IPS-18c (cell line): Measurements from ENCODE around the gene UBE3B.

Experiments
- H3K4me3 ChIP-seq: 2 replicates; pipeline ENCODE4 v1.7.0; 2013; ENCODE audit warnings: low read depth, mild to moderate bottlenecking, low read length, moderate library complexity; ENCODE audit not compliant: insufficient read depth
- H3K9me3 ChIP-seq: one replicate; pipeline ENCODE4 v1.6.1; 2013; ENCODE audit warnings: mild to moderate bottlenecking, low read length, moderate library complexity; ENCODE audit not compliant: control insufficient read depth, insufficient read depth

The UBE3B gene

DNA sequence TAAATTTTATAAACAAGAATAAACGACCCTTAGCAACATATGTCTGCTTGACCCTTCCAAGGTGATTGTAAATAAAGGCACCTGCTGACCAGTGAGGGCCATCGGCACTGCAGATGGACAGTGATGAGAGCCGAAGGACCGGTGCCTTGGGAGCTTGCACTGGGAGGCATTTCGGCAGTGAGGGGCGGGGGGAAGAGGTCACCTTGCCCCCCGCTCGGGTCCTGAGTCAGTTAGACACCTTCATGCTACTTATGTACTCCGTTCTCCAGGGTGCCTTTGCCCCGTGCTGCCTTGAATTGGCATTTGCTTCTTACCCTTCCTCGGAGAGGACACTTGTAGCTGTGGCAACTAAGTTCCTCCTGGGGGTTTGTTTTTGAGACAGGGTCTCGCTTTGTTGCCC is 72.8 kb downstream of the UBE3B start:
- Histone ChIP-seq H3K4me3 (no peak overlapping the region), H3K9me3 (no peaks in the 10 kb centered on the region)

DNA sequence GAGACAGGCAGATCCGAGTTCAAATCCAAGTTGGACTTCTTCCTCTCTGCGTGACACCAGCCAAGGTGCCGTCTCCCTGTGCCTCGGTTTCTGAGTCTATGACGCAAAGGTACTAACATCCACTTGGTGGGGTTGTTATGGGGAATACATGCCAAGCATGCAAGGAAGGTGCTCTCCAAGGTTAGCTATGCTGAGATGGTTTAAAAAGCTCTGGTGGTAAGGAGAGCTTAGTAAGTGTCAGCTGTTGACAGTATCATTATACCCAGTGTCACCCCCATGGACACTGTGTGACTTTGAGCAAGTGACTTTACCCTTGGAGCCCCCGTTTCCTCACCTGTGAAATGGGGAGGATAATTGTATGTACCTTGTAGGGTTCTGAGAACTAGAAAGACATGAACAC is 73.7 kb downstream of the UBE3B start:
- Histone ChIP-seq H3K4me3 (no peak overlapping the region), H3K9me3 (no peaks in the 10 kb centered on the region)

DNA sequence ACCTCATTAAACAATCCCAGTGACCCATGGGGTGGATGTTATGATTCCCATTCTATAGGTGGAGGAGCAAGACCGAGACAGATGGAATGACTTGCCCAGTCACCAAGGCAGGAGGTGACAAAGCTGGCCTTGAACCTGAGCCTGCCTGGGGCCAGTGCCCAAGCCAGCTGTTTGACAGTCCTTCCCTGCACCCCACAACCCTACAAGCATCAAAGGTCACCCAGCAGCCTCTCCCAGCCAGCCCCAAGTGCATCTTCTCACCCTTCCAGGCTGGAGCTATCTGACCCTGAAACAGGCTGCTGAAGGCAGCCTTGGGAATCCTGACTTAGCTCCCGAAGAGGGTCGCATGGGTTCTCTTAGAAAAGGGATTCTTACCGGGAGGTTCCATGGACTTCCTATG is 75.5 kb downstream of the UBE3B start:
- no peak overlapping the region for H3K4me3 ChIP-seq
- no peaks in the 10 kb centered on the region for H3K9me3 ChIP-seq

DNA sequence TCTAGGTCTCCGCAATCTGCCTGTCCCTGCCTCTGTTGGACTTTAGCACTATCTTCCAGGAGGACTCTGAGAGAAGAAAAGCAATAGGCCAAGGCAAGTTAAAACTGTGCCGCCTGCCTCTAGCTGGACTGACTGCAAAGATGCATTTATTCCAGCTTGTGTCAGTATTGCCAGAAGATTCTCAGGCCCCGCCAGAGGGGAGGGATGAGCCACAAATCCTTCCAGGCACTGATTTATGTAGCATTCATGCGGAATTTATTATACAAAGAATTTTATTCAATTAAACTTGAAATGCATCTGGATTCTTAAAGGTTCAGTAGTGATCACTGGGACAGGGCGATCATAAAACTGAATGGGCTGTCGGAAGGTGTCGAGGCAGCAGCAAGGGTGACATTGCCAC is 76.0 kb downstream of the UBE3B start:
- no peak overlapping the region for H3K4me3 ChIP-seq
- no peaks in the 10 kb centered on the region for H3K9me3 ChIP-seq

DNA sequence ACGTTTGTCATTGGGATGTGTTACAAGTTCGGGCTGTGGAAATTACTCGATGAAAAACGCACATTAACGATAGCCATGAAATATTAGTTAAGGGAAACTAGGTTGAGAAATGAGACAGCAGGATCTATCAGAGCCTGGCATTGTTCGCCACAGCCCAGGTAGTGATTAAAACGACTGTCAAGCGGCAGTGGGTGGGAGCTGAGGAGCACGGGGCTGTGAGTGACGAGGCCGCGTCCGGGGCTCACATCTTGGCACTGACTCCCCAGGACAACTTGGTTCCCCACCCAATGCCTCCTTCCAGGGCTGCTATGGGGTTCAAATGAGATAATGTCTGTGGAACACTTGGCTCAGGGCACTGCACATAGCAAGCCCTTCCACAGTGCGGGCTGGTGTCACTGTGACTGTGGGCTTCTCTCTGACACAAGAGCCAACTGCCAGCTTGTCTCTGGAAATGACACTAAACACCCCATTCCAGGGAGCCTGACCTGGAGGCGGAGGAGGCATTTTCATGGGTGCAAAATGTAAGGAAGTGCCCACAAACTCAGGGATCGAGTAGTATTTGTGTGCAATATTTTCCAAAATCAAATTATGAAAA is 76.6 kb downstream of the UBE3B start:
- Histone ChIP-seq H3K4me3 (no peak overlapping the region), H3K9me3 (no peaks in the 10 kb centered on the region)

DNA sequence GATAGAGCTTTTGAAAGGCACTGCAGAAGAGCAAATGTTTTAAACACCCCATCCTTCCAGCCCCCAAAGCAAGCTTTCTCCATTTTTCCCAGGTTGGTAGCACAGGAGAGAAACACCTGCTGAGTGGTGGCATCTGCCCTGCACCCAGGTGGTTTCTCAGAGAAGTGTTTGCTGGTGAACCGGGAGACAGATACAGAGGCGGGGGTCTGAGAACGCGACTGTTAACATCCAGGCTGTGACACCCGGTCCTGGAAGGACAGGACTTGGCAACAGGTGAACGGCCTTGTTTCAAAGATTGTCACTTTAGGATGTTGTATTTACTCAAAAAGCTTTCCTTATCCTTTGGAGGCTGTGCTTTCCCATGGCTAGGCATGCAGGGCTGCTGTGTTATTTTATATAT is 77.3 kb downstream of the UBE3B start:
- Histone ChIP-seq H3K9me3 (no peaks in the 10 kb centered on the region), H3K4me3 (no peak overlapping the region)

DNA sequence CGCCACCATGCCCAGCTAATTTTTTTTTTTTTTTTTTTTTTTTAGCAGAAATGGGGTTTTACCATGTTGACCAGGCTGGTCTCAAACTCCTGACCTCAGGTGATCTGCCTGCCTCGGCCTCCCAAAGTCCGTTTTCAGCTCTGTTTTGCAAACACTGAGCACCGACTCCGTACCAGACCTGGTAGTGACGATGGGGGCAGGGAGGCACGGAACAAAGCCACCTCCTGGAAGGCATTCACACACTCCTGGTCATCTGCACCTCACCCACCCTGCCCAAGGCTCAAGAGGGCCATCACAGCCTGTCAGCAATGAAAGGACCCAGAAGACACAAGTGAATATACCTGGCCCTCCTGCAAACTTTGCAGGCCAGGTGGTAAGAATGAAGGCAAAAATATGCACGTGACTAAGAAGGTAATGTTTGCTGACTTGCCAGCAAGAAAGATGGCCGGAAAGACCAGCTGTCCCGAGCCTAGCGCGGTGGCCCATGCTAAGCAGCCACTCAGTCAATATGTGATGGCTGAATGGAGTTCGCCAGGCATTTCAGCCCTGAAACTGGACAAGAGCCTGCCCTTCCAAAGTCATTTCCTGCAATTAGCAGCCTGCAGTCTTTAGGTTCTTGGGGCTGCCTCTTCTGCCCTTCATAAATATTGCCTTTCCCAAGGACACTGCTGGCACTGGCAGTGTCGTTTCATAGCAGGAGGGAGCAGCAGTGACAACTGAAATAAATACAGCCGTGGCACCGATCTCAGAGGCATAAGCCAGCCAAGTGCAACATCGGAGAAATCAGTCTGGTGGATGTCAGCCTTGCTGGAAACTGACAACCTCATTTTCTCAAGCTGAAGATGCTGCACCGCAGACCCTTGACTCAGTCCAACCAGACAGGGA is 78.2 kb downstream of the UBE3B start:
- H3K9me3 ChIP-seq, result no peaks in the 10 kb centered on the region
- H3K4me3 ChIP-seq, result no peak overlapping the region

DNA sequence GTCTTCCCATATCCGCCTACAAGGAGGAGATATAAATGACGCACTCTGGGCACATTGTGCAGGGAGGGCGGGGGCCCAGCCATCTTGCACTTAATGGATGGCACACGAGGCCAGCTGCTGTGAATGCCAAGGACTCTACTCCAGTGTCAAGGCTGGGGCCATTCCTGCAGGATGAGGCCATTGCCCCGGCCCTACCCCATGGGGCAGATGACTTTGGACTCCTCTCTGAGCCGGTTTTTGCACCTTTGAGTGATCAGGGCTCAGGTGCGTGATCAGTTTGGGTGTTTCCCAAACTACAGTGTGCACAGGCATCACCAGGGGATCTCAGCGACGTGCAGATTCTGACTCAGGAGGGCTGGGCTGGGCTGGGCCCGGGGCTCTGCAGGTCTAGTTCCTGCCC is 79.8 kb downstream of the UBE3B start:
- H3K4me3 ChIP-seq, result no peak overlapping the region
- no peaks in the 10 kb centered on the region for H3K9me3 ChIP-seq

DNA sequence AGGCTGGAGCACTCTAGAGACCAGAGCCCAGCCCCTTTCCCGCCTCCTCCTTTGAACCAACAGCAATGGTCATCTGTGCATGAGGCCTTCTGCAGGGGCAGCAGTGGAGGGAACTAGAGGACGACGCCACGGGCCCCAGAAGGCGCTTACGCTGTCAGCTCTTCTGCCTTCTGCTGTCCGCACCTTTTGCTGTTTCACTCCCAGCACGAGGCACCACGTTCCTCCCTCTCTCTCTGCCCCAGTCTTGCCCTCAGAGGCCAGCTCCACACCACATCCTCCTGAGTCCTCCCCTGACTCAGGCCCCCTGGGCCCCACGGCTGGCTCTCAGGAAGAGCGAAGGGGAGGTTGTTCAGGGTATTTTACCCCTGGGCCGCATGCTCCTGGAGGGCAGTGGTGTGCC is 80.4 kb downstream of the UBE3B start:
- Histone ChIP-seq H3K4me3 (no peak overlapping the region), H3K9me3 (no peaks in the 10 kb centered on the region)

DNA sequence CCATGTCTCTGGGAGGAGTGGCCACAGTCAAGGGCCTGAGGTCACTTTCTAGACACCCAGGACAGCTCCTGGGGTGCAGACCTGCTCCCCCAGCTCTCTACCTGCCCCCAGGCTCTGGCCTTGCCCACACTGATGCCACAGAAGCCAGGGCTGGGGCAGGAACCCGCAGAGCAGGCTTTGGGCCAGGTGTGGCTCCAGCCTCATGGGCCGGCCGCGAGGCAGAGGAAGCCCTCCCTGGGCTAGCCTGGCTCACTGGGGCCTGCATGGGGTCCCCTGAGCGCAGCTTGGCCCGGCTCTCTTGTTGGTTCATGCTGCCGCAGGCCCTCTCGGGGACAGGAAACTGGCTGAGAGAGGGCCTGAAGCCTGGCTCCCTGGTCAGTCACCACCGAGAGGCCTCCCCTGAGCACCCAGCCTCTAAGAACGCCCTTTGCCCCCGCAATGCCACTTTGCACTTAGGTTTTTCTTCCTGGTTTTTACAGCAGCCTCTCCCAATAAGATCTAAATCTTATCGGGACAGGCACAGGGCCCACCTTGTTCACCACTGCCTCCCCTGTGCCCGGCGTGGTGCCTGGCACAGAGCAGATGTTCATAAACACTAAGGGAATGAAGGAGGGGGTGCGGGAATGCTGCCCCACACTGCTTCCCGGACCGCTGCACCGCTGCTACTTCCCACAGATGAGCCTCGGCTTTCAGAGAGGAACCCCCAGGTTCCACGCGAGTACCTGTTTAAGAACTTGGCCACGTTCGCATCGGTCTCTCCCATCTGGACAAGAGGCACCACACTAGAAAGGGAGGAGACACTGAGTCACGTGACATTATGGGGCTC is 81.2 kb downstream of the UBE3B start:
- no peaks in the 10 kb centered on the region for H3K9me3 ChIP-seq
- H3K4me3 ChIP-seq, result no peak overlapping the region

DNA sequence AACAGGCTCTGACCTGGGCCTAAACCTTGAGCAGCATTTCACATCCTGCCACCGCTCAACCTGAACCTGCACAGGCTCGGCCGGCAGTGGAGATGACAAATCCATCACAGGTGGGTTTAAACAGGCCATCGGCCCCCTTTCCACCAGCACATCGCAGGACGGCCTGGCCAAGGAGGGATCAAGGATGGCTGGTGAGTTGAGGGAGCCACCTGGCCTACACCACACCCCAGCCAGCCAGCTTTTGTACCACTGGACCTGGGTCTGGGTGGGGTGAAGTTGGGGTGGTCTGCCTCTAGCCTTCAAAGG is 81.7 kb downstream of the UBE3B start:
- no peak overlapping the region for H3K4me3 ChIP-seq
- H3K9me3 ChIP-seq, result no peaks in the 10 kb centered on the region

DNA sequence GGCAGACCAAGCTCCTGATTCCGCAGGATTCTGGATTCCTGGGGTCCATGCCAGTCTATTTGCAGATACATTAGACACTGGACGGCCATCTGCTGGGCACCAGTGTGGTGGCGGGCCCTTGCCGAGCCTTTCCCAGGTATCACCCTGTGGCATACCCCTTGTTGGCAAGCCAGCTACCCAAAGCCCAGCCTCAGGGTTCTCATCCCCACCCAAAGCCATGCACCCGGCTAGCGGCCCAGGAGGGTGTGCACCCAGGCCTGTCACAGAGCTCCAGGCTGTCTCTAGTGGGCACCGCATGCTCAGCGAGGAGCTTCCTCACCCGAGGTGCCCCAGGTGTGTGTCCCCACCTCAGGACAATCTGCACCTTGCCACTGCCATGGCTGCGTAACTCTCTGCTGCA is 82.2 kb downstream of the UBE3B start:
- no peak overlapping the region for H3K4me3 ChIP-seq
- H3K9me3 ChIP-seq, result no peaks in the 10 kb centered on the region

DNA sequence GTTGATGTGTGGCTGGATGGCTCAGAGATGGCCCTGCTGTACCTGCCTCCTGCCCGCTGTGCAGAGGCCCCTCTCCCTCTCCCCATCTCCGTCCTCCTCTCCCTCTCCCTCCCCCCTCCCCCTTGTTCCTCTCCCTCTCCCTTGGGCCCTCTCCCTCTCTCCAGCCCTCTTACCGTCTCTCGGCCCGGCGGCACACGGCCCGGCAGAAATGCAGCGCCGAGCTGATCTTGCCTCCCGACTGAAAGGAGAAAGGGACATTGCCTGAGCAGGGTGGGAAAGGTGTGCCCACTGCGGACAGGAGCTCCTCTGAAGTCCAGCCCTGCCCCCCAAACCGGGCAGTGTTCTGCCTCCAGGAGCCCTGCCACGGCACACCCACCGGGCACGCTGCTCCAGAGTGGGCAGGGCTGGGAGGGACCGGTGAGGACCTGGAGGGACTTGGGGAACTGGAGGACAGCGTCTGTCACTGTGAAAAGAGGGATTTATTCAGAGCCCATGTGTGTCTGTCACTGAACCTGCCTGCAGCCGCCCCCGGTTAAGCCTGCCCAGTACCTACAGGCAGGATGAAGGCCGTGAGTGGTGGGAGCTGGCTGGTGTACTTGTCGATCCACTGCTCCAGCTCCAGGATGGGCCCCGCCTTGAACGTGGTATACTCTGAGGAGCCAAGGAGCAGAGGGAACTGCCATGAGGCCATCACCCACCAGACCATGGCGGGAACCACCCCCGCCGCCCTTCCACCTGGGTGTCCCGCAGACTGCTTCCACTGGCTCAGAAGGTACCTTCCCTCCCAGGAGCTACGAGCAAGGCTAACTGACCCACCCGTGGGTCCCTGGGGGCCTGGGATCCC is 83.7 kb downstream of the UBE3B start:
- H3K9me3 ChIP-seq, result no peaks in the 10 kb centered on the region
- H3K4me3 ChIP-seq, result no peak overlapping the region

DNA sequence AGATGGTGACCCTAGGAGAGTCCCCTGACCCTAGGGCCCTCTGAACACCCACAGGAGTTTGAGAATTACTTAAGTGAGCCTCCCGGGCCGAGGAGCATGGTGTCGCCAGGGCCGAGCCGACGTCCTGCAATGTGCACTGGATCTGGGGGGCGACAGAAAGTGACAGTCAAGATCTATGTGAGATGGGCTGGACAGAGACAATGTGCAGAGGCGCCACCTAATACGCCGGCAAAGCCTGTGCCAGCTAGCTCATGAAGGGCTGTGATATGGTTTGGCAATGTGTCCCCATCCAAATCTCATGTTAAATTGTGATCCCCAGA is 84.2 kb downstream of the UBE3B start:
- Histone ChIP-seq H3K9me3 (no peaks in the 10 kb centered on the region), H3K4me3 (no peak overlapping the region)

DNA sequence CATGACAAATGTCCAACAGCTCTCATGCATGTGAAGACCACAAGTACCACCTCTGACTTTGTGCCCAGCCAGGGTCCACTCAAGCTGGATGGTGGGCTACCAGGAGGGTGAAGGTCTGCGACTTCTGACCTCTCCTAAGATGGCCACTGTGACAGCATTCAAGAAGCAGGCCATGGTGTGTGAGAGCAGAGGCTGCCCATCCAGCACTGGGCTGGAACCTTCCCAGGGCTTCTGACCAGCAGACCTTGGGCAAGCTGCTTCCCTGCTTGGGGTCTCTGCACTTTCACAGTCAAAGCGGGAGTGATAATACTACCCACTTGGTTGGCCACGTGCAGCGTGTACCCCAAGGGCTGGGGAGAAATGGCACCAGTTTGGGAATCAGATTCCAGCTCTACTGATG is 85.4 kb downstream of the UBE3B start:
- Histone ChIP-seq H3K4me3 (no peak overlapping the region), H3K9me3 (no peaks in the 10 kb centered on the region)

DNA sequence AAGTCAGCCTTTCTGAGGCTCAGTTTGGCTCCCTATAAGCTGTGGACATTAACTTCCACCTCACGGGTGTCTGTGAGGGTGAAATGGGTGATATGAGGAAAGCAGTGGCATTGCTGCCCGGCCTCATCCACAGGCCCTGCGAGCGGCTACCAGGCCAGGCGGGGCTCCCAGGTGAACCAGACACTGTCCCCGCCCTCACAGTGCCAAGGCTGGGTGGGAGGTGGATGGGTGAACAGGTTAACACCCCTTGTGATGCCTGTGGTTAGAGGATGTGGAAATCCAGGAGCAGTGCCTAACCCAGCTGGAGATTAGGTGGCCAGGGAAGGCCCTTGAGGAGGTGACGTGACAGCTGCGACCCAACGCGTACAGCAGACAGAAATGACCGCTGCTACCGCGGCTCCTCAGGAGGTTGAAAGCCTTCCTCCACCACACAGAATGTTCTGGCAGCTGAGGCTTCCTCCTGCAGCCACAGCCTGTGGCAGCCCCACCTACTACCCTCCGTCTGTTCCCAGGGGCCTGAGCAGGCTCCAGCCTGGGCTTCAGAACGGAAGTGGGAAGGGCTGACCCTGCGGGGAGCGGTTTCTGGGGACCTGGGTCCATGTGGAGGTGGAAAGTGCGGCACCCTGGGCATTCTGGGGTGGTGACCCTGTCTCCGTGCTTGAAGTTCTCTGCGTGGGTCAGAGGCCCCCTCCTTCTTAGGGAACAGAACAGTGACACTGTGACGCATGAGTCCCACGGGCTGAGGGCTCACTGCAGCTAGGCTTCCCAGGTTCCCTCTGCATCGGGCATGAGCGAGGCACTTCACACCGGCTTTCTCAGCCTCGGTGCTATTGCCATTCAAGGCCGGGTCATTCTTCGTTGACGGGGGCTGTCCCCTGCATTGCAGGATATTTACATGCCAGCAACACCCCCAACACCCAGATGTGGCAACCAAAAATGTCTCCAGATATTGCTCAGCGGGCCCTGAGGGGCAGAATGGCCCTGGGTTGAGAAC is 86.2 kb downstream of the UBE3B start:
- H3K4me3 ChIP-seq, result no peak overlapping the region
- H3K9me3 ChIP-seq, result no peaks in the 10 kb centered on the region
